ENCODE measurements around the gene GNB5.
"Not testable (repeated sequence)": the region's sequence is repeated elsewhere in the genome, so short reads cannot be mapped to it uniquely, and the experiment has no call there.

The GNB5 gene

DNA sequence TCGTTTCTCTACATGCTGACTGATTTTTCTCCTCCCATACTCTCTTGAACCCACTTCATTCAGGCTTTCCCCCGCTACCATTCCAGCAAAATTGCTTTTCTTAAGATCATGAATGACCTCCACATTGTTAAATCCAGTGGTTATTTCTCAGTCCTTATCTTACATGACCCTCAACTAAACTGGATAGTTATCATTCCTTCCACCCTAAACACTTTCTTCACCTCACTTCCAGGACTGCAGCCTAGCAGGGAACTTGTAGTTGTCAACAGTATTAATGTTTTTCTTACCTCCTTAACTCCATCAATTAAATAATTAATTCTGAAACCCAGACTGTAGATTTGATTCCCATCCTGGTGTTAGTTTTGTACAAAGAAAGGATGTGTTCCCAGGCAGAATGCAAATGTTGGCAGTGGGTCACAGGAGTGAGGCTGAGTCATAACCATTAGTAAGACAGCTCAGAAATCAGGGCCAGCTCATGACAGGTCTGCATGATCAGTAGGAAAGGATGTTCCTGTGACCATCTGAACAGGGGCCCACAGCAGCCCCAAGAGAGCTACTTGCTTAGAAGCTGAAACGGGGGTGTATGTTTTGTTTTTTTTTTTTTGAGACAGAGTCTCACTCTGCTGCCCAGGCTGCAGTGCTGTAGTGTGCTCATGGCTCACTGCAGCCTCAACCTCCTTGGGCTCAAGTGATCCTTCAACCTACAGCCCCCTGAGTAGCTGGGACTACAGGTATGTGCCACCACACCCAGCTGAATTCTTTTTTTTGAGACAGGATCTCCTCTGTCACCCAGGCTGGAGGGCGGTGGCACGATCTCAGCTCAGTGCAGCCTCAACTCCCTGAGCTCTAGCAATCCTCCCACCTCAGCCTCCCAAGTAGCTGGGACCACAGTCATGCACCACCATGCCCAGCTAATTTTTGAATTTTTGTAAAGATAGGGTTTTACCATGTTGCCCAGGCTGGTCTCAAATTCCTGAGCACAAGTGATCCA, 87.7 kb downstream of the GNB5 start:
- Histone ChIP-seq H3K27ac (no peak overlapping the region), H3K9me3 (ENCODE audit: low read depth, low read length) (no peaks in the 10 kb centered on the region), H3K4me3 (no peak overlapping the region), H3K36me3 (ENCODE audit: insufficient read depth, low read length) (no peaks in the 10 kb centered on the region), H3K9ac (ENCODE audit: insufficient read length) (no peak overlapping the region)
- TF ChIP-seq POLR2AphosphoS5 (IDR thresholded peaks at IDR 0.05; ENCODE audit: borderline replicate concordance, low read depth, low read length) (no peak), EZH2 (IDR thresholded peaks at IDR 0.05) (no peak), FOXP2 (optimal IDR thresholded peaks at IDR 0.05; ENCODE audit: control extremely low read depth, extremely low read length, insufficient read depth) (no peak)
- no peak for DNase-seq (ENCODE audit: low read depth, low spot score)

DNA sequence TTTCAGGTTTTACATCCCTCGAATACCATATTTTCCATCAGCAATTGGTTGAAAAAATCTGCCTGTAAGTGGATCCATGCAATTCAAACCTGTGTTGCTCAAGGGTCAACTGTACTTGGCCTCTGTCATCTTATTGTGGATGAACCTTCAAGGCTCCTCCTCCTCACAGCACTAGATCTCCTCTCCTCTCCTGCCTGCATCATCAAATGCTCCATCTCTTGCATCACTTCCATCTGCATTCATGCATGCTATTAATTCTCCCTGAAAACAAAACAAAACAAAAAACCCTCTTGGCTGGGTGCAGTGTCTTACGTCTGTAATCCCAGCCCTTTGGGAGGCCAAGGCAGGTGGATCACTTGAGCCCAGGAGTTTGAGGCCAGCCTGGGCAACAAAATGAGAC, 88.7 kb downstream of the GNB5 start:
- Histone ChIP-seq H3K9ac (ENCODE audit: insufficient read length) (no peak overlapping the region), H3K4me3 (no peak overlapping the region), H3K36me3 (ENCODE audit: insufficient read depth, low read length) (no peaks in the 10 kb centered on the region), H3K27ac (no peak overlapping the region), H3K9me3 (ENCODE audit: low read depth, low read length) (no peaks in the 10 kb centered on the region)
- no peak for DNase-seq (ENCODE audit: low read depth, low spot score)
- TF ChIP-seq EZH2 (IDR thresholded peaks at IDR 0.05) (no peak), POLR2AphosphoS5 (IDR thresholded peaks at IDR 0.05; ENCODE audit: borderline replicate concordance, low read depth, low read length) (no peak), FOXP2 (optimal IDR thresholded peaks at IDR 0.05; ENCODE audit: control extremely low read depth, extremely low read length, insufficient read depth) (no peak)

DNA sequence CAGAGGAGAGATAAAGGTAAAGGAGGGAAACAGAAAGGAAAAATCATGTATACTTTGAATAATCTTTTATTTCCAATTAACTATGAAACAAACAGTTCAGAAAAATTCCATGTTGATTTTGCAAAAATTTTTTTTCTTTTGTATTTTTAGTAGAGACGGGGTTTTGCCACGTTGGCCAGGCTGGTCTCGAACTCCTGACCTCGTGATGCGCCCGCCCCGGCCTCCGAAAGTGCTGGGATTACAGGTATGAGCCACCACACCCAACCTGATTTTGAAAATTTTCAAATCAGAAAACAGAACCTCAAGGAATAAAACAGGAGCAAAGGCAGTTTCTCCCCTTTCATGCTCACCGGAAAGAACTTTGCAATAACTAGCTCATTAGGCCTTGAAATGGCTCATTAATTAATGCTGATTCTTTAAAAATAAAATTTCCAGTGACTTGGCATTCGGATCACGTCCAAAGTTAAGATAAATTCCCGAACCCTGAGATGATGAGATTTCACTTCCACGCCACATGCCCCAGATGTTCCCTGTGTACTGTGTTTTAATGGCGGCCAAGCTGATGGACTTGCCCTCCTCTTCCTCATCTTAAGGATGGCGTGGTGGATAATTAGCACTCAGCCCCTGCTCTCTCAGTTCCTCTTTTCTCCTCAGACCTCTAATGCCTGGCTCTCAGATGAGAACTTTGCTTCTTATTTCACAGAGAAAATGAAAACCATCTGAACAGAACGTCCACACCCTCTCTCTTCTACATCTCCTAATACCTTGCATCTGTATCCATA, 89.5 kb downstream of the GNB5 start:
- H3K9me3 ChIP-seq (ENCODE audit: low read depth, low read length): no peaks in the 10 kb centered on the region
- DNase-seq (ENCODE audit: low read depth, low spot score): no peak
- H3K36me3 ChIP-seq (ENCODE audit: insufficient read depth, low read length): no peaks in the 10 kb centered on the region
- no peak overlapping the region for H3K27ac ChIP-seq
- no peak for TF ChIP-seq EZH2 (IDR thresholded peaks at IDR 0.05)
- TF ChIP-seq FOXP2 (optimal IDR thresholded peaks at IDR 0.05; ENCODE audit: control extremely low read depth, extremely low read length, insufficient read depth): no peak
- no peak for TF ChIP-seq POLR2AphosphoS5 (IDR thresholded peaks at IDR 0.05; ENCODE audit: borderline replicate concordance, low read depth, low read length)
- H3K4me3 ChIP-seq: no peak overlapping the region
- no peak overlapping the region for H3K9ac ChIP-seq (ENCODE audit: insufficient read length)

DNA sequence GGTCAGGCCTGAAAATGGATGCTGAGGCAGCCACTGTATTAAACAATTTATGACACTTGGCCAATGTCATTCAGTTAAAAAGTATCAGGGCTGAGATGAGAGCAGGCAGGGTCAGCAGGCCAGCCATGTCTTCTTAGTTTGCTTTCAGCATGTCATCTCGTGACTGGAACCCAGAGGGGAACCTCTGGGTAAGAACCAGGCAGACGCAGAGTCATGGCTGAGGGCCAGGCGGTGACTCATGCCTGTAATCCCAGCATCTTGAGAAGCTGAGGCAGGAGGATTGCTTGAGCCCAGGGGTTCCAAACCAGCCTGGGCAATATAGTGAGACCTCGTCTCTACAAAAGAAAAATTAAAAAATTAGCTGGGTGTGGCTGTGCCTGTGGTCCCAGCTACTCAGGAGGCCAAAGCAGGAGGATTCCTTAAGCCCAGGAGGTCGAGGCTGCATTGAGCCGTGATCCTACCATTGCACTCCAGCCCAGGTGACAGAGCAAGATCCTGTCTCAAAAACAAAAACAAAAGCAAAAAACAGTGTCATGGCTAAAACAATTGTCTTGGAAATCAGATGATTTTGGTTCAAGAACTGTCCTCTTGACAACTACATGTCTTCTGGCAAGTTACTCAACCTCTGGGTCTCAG, 90.3 kb downstream of the GNB5 start:
- Histone ChIP-seq H3K36me3 (ENCODE audit: insufficient read depth, low read length) (no peaks in the 10 kb centered on the region), H3K4me3 (no peak overlapping the region), H3K9ac (ENCODE audit: insufficient read length) (no peak overlapping the region), H3K9me3 (ENCODE audit: low read depth, low read length) (no peaks in the 10 kb centered on the region), H3K27ac (no peak overlapping the region)
- no peak for DNase-seq (ENCODE audit: low read depth, low spot score)
- TF ChIP-seq POLR2AphosphoS5 (IDR thresholded peaks at IDR 0.05; ENCODE audit: borderline replicate concordance, low read depth, low read length) (no peak), FOXP2 (optimal IDR thresholded peaks at IDR 0.05; ENCODE audit: control extremely low read depth, extremely low read length, insufficient read depth) (no peak), EZH2 (IDR thresholded peaks at IDR 0.05) (no peak)

DNA sequence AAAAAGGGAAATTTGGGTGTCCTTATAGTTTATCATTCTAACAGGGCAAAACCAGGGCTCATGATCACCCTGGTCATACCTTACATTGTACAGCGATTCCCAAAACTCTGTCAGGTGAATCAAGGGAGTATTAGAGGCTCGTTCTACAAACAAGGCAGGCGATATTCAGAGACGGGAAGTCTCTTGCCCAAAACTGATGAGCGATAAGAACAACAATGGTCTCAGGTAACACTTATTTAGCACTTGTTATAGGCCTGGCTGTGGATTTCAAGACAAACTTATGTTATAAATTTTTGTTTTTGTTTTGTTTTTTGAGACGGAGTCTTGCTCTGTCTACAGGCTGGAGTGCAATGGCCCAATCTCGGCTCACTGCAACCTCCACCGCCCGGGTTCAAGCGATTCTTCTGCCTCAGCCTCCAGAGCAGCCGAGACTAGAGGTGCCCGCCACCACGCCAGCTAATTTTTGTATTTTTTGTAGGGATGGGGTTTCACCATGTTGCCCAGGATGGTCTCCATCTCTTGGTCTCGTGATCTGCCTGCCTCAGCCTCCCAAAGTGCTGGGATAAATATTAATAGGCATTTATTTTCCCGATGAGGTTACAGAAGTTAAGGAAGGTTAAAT, 91.4 kb downstream of the GNB5 start:
- Histone ChIP-seq H3K9ac (ENCODE audit: insufficient read length) (no peak overlapping the region), H3K9me3 (ENCODE audit: low read depth, low read length) (no peaks in the 10 kb centered on the region), H3K36me3 (ENCODE audit: insufficient read depth, low read length) (no peaks in the 10 kb centered on the region), H3K27ac (no peak overlapping the region), H3K4me3 (no peak overlapping the region)
- no peak for TF ChIP-seq POLR2AphosphoS5 (IDR thresholded peaks at IDR 0.05; ENCODE audit: borderline replicate concordance, low read depth, low read length)
- no peak for TF ChIP-seq EZH2 (IDR thresholded peaks at IDR 0.05)
- no peak for TF ChIP-seq FOXP2 (optimal IDR thresholded peaks at IDR 0.05; ENCODE audit: control extremely low read depth, extremely low read length, insufficient read depth)
- no peak for DNase-seq (ENCODE audit: low read depth, low spot score)

DNA sequence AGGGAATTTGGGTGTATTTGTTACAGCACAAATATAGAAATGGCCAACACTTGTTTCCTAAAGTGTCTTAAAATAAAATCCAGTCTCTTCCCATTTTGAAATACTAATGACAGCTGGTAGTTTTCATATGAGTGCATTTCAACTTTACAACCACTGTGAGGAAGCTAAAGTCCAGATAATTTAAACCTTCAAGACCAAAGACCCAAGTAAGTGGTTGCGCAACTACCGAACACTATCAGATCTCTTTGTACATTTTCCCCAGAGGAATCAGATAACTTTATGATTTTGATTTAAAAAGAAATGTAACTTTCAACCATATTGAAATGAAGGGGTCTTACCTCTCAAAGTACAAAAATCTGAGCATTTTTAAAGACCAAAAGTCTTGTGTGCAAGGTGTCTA, 92.9 kb downstream of the GNB5 start:
- Histone ChIP-seq H3K4me3 (no peak overlapping the region), H3K9me3 (ENCODE audit: low read depth, low read length) (no peaks in the 10 kb centered on the region), H3K36me3 (ENCODE audit: insufficient read depth, low read length) (no peaks in the 10 kb centered on the region), H3K27ac (no peak overlapping the region), H3K9ac (ENCODE audit: insufficient read length) (no peak overlapping the region)
- no peak for DNase-seq (ENCODE audit: low read depth, low spot score)
- TF ChIP-seq POLR2AphosphoS5 (IDR thresholded peaks at IDR 0.05; ENCODE audit: borderline replicate concordance, low read depth, low read length) (no peak), EZH2 (IDR thresholded peaks at IDR 0.05) (no peak), FOXP2 (optimal IDR thresholded peaks at IDR 0.05; ENCODE audit: control extremely low read depth, extremely low read length, insufficient read depth) (no peak)

DNA sequence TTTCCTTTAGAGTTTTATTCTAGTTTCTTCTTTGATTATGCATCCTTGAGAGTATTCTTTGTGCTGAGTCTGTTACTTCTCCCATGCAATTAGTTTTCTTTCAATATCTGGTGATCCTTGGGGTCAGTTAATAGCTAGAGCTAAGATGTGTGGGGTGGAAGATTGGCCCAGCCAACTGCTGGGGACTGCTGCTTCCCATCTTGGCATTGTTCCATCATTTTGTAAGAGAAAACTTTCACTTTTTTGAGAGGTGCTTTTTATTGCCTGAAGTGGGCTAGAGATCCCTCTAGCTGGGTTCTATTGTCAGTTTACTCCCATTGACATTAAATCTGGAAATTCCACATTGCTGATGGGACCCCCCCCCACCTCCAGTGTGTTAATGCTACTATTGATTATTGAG, 94.0 kb downstream of the GNB5 start:
- H3K27ac ChIP-seq: no peak overlapping the region
- no peak for DNase-seq (ENCODE audit: low read depth, low spot score)
- no peak for TF ChIP-seq POLR2AphosphoS5 (IDR thresholded peaks at IDR 0.05; ENCODE audit: borderline replicate concordance, low read depth, low read length)
- no peak for TF ChIP-seq EZH2 (IDR thresholded peaks at IDR 0.05)
- no peak for TF ChIP-seq FOXP2 (optimal IDR thresholded peaks at IDR 0.05; ENCODE audit: control extremely low read depth, extremely low read length, insufficient read depth)

DNA sequence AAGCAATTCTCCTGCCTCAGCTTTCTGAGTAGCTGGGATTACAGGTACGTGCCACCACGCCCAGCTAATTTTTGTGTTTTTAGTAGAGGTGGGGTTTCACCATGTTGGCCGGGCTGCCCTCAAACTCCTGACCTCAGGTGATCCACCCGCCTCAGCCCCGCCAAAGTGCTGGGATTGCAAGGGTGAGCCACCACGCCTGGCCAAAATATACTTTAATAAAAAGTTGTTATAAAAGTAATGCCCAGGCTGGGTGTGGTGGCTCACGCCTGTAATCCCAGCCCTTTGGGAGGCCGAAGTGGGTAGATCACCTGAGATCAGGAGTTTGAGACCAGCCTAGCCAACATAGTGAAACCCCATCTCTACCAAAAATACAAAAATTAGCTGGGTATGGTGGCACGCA, 94.7 kb downstream of the GNB5 start:
- not testable (repeated sequence) for DNase-seq (ENCODE audit: low read depth, low spot score); H3K4me3 ChIP-seq; H3K9ac ChIP-seq (ENCODE audit: insufficient read length); H3K36me3 ChIP-seq (ENCODE audit: insufficient read depth, low read length); H3K9me3 ChIP-seq (ENCODE audit: low read depth, low read length); H3K27ac ChIP-seq

More for the DNA sequence above, 94.0 kb downstream of the GNB5 start:
- Histone ChIP-seq H3K9ac (ENCODE audit: insufficient read length) (no peak overlapping the region), H3K4me3 (no peak overlapping the region), H3K9me3 (ENCODE audit: low read depth, low read length) (no peaks in the 10 kb centered on the region), H3K36me3 (ENCODE audit: insufficient read depth, low read length) (no peaks in the 10 kb centered on the region)
